CD4-positive, alpha-beta T cell treated with Interleukin-1 beta for 1 hour (primary cell): ENCODE data around the gene CACNA1A.
"Not testable (repeated sequence)": the region's sequence is repeated elsewhere in the genome, so short reads cannot be mapped to it uniquely, and the experiment has no call there.

Experiments
- DNase-seq, 2 donors: peaks; one replicate each; pipeline ENCODE4 v3.0.0-alpha.2; 2020 to 2022

CACNA1A gene

DNA sequence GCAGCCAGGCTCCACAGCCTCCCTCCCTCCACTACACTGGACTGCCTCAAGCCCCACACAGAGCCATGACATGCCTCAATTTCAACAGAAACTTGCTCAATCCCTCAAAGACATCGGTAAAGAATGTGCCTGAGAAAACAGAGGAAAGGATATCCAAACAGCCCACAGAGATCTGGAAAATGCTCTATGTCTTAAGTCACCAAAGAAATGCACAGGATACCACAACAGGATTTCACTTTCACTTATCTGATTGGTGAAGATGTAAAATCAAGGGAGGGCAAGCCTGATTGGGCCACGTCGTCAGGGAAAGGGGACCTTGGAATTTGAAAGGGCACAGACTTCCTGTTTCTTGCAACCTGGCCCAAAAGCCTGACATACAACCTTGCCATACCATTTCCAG, 14.2 kb downstream of the CACNA1A start:
- DNase-seq: no peak

DNA sequence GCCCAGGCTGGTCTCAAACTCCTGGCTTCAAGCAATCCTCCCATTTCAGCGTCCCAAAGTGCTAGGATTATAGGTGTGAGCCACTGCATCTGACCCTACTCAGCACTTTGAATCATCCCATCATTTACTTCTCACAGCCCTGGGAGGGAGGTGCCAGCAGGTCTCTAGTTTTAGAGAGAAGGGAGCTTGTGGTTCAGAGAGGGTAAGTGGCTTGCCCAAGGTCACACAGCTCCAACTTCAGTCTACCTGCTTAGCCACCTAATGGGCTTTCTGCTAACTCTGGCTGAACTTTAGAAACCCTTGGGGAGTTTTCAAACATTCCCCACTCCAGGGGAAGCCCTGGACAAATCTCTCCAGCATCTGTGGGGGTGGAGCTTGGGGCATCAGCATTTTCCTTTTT, 18.3 kb downstream of the CACNA1A start:
- no peak for DNase-seq

DNA sequence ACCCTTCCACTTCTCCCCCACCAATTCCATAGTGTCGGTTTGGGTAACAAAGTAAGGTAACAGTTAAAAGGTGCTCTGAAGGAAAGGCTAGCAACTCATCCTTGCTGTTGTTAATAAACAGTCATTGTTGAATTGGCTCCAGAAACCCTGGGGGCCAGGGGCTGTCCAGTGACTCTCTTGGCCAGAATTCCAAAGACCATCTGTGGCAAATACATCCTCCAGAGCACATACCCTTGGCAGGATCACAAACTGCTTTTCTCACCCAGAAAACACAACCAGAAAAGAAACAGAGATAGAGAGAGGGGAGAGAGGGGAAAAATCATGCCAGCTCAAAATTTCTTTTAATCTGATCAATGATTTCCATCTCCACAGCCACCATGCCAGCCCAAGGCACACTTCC, 22.1 kb downstream of the CACNA1A start:
- DNase-seq: no peak

DNA sequence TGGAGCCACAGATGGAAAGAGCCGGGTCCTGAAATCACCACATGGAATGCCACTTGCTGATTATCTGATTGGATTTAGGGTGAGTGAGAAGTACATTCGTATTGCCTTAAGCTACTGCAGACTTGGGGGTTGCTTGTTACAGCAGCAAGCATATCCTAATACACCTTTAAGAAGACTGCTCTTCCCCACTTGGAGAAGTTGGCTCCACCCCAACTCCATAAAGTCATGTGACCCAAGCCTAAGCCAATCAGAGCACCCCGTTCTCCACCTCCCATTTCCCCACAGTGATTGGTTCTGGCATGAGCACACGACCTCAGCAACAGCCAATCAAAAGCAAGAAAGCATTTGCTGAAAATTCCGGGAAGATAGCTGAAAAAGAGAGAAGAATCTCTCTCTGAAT, 23.1 kb downstream of the CACNA1A start:
- DNase-seq: no peak

DNA sequence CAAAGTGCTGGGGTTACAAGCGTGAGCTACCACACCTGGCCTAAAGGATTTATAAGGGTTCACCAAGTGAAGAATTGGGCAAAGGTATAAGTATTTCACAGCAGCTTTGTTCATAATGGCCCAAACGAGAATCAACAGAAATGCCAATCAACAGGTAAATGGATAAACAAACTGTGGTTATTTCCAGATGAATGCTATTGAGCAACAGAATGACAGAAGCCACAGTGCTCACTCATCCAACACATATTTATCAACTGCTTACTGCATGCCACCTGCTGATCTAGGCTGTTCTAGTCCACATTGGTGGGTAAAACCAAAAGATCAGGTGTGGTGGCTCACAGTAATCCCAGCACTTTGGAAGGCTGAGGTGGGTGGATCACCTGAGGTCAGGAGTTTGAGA, 27.7 kb downstream of the CACNA1A start:
- DNase-seq: no peak

DNA sequence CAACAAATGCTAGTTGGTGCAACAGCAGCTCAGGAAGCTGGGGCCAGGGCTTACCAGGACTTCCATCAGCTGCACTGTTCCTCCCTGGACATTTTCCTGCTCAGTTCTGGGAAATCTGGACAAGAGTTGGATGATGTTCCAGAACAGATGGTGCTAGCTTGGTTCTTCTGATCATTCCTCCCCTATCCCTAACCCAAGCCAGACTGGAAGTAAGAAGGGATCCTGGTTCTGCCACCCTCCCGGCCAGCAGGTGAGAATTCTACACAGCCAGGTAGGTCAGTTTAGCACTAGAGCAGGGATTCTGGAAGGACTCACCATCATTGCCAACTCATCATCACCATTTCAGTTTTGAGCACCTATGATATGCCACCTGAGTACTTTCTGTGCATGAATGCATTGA, 30.2 kb downstream of the CACNA1A start:
- no peak for DNase-seq

DNA sequence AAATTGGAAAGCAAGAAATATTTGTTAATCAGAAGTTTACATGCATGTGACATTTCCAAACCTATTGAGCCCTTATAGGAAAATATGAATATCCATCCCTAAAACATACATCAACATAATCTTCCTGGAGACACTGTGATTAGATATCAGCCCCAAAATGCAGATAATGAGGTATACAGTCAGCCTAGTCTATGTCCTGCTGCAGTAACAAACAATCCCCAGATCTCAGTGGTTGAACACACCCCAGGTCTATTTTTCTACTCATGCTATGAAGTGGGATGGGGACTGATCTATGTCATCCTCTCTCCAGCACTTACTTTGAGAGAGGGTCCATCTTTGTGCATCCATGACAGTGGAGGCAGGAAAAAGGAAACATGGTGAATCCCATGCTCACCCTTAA, 31.2 kb downstream of the CACNA1A start:
- DNase-seq: no peak

DNA sequence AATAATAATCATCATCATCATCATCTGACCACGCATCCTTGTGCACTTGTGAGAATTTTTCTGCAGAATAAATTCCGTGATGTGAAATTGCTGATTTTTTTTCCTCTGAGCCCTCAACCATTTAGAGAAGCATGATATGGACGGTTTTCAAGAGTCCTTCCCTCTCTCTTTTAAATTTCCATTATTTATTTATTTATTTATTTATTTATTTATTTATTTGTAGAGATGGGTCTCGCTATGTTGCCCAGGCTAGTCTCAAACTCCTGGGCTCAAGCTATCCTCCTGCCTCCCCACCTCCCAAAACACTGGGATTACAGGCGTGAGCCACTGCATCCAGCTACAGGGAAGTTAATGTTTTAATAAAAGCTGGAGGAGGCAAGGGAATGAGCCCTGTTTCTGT, 39.6 kb downstream of the CACNA1A start:
- no peak for DNase-seq

DNA sequence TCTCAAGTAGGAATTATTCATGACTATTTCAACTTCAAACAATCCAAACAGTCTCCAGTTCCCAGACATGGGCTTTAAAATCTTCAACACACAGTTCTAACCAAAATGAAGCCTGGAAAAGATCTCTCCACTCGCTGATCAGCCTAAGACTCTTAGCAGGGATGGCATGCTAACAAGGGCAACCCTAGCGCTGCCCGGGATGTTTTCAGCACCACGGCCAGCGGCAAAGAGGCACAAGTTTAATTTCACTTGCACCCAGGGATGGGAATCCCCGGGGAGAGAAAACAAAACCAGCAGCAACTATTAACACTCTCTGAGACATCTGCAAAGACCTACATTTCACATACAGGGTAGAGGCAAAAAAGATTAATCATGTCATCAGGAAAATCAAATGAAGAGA, 43.0 kb downstream of the CACNA1A start:
- DNase-seq: no peak

DNA sequence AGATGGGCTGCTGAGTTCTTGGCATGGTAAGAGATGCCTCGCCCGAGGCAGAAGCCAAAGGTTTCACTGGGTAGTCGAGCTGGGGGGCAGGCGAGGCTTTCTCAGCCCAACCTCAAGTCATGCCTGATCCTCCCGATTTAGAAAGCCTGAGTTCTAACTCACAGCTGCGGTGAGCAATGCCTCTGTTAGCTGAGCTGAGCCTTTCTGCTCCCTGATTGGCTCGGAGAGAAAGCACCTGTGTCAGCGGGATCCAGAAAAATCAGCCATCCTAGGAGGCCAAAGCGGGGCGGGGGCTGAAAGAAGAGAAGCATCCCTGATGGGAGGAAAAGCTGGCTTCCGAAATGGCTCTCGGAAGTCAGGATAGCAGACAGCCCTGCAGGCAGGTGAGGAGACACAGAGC, 44.7 kb downstream of the CACNA1A start:
- no peak for DNase-seq

DNA sequence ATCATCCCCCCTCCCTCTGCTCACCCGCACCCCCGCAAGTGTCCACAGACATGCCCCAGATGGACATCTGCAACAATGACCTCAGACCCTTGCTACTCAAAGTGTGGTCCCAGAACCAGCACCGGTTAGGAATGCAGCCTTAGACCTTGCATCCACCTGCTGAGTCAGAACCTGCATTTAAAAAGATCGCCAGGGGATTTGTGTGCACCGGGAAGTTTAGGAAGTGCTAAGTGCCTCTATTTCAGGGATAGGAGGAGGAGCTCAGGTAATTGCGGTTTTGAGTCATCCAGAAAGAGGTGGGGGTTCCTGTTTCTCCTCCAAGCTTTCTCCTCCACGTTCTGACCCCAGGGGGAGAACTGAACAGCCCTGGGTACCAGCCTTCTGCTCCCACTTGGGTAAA, 46.2 kb downstream of the CACNA1A start:
- DNase-seq: no peak

DNA sequence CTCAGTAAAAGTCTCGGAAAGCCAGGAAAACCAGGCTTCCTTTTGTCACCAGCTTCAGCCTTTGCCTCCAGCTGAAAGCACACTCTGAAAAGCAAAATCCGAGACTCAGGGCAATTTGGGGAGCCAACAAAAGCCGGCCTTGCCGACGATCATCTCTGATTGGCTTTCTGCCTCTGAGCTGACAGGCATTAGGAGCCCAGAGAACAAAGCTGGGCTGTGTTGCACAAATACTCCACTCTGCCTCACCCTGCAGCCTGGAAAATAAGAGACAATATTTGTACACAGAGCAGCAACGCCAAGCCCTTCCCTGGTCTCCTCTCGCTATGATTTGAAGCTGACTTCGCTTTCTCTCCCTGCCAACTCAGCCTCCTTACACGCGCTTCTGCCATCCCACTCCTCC, 46.9 kb downstream of the CACNA1A start:
- no peak for DNase-seq

DNA sequence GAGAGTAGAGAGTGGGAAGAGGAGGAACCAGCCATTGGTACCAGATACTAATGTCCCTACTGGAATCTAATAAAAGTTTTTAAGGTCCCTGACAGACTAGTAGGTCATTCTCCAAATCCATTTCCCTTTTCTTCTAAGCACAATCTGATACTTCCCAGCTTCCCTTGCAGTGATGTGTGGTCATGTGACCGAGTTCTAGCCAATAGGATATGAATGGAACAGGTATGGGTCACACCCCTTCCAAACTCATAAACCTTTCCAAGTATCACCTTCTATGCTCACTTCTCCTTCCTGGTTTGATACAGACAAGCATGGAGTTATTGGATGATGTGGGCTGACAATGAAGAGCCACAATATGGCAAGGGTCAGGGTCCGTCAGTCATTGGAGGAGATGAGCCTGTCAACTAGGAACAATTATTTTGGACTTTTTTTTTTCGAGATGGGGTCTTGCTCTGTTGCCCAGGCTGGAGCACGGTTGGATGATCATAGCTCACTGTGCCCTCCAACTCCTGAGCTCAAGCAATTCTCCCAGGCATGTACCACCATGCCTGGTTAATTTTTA, 54.8 kb downstream of the CACNA1A start:
- DNase-seq: no peak

DNA sequence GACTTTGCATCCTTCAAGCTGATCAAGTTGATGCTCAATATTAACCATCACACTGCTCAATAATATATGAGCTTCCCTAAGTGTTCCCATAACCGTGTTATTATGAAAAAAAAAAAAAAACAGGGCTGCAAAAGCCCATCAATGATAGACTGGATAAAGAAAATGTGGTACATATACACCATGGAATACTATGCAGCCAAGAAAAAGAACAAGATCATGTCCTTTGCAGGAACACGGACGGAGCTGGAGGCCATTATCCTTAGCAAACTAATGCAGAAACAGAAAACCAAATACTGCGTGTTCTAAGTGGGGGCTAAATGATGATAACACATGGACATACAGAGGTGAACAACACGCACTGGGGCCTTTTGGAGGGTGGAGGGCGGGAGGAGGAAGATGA, 58.3 kb downstream of the CACNA1A start:
- DNase-seq: no peak

DNA sequence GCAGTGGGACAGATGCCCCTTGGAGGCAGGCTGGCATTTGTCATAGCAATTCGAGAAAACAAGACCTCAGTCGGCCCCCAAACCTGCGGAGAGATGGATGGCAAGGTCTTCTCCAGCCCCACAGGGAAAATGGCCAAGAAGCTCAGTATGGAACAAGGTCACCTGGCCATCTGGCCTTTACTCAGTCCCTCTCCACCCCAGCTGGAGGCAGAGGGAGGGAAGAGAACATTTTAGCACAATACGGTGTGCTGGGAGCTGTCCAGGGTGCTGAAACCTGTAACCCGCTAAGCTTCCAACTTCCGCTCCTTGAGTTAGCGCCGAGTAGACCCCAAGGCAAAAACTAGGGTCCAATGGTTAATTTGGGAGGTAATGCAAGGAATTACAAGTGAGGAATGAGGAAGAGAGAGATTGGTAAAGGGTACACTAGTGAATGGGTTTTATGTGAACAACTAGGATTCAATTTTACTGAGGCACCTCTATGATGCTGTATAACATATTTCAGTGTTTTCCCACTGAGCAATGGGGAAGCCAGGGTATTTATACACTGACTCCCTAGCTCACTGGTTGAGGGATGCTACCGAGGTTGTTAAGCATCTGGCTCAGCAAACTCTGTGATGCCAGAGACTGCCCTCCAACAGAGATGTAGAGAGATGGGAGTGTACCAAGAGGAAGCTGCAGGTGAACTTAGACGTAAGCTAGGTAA, 64.3 kb downstream of the CACNA1A start:
- DNase-seq: peak; percentile 6 to 15

DNA sequence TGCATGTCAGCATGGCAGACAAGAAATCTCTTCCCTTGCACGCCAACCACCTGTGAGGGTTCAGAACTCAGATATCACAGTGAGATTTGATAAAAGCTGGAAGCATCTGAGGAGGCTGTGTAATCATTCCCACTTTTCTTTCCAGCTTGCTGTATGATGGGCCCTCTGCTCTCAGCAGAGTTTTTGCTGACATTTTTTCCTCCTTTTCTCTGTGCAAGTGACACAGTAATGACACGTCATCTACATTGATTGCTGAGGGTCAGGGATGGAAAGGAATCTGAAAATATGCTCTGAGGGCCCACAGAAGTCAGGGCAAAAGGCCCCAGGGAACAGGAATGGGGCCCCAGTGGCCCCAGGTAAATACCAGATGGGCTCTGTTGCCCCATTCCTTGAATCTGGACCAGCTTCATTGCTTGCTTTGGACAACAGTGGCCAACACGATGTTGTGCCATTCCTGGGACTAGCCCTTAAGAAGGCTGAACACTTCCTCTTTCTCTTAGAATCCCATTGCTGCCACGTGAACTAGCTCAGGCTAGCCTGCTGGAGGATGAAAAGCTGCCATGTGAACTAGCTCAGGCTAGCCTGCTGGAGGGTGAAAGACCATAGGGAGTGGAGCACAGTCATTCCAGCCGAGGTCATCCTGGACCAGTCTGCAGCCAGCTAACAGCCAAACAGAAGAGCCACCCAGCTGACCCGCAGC, 68.2 kb downstream of the CACNA1A start:
- no peak for DNase-seq

DNA sequence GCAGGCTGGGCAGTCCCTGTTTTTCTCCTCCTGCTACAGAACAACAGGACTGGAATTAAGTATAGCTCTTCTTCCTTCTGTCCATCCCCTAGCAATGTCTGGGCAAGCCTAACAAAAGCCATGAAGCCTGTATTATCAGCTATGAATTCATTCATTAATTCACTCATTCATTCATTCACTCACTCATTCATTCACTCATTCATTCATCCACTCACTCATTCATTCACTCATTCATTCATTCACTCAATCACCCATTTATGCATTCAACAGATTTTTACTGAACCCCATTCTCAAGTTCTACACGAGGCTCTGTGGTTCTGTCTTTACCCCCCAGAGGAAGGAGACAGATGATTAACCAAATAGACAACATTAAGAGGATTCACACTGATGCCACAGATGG, 69.9 kb downstream of the CACNA1A start:
- no peak for DNase-seq

DNA sequence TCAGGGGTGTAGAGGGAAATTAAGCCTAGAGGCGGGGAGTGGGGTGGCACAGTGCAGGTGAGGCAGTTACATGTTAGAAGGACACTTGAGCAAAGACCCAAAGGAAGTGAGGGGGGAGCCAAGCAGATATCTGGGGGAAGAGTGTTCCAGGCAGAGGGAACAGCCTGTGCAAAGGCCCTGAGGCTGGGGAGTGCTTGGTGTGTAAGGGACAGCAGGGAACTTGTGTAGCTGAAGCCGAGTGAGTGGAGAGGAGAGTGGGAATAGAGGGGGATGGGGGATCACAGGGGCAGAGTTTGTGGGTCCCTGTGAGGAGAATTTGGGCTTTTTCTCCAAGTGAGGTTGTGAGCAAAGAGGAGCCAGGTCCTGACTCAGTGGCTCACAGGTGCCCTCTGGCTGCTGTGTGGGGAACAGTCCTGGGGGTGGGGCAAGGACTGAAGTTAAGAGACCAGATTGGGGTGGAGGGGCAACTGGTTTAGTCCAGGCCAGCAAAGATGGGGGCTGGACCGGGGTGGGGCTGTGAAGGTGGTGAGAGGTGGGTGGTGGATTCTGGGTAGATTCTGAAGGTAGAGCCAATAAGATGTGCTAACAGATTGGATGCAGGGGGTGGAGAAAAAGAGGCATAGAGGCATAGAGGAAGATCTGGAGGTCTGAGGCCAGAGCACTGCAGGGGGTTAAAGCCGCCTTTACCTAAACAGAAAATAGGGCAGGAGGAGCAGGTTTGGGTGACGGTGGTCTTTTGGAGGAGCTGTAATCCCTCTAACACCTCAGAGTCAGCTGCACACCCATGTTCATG, 75.3 kb downstream of the CACNA1A start:
- DNase-seq: peak; percentile 31 to 56

DNA sequence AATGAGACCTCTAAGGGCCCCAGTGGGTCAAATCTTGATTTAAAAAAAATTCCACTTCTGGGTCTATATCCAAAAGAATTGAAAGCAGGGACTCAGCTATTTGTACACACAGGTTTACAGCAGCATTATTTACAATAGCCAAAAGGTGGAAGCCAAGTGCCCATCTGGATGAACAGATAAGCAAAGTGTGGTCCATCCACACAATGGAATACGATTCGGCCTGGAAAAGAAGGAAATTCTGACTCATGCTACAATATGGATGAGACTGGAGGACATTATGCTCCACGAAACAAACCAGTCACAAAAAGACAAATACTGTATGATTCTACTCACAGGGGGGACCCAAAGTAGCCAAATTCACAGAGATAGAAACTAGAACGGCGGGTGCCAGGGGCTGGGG, 76.7 kb downstream of the CACNA1A start:
- no peak for DNase-seq

DNA sequence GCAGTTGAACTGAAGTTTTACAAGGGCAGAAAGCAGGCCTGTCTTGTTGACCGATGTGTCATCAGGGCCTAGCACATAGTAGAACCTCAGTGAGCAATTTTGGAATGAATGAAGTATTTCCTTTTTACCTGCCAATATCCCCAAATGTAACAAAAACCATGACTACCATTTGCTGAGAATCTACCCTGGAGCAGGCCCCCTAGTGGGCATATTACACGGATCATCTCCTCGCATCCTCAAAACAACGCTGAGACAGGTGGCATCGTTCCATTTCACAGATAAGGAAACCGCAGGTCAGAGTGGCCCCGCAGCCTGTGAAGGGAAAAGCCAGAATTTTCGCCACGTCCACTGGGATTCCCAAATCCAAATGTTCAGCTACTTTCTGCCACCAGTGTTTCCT, 77.9 kb downstream of the CACNA1A start:
- DNase-seq: peak in 1 of 2 donors; percentile 6

DNA sequence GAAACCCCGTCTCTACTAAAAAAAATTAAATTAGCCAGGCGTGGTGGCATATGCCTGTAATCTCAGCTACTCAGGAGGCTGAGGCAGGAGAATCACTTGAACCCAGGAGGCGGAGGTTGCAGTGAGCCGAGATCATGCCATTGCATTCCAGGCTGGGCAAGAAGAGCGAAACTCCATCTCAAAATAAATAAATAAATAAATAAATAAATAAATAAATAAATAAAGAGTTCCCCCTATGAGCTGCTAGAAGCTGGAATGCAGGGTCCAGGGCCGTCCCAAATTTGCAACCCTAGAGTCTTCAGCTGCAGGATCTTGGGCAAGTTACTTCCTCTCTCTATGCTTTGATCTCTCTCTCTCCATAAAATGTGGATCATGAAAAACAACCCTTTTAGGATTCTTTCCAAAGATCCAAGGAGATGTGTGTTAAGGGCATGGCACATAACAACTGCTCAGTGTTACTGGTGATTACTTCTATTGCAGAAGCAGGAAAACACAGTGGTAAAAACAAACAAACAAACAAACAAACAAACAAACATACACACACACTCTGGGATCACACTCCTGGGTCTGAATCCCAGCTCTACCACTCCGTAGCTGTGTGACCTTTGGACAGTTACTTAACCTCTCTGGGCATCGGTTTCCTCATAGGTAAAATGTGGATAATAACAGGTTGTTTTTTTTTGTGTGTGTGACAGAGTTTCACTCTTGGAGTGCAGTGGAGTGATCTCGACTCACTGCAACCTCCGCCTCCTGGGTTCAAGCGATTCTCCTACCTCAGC, 78.8 kb downstream of the CACNA1A start:
- DNase-seq: no peak

DNA sequence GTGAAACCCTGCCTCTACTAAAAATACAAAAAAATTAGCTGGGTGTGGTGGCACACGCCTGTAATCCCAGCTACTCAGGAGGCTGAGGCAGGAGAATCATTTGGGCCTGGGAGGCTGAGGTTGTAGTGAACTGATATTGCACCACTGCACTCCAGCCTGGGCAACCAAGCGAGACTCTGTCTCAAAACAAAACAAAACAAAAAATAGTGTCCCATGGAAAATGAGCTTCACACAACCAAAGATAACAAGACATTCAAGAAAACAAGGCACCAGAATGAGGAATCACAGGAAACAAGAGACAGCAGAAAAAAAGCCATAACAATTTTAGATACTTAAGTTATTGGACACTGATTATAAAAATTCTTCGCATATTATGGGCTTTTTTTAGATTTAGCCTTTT, 80.4 kb downstream of the CACNA1A start:
- not testable (repeated sequence) for DNase-seq

DNA sequence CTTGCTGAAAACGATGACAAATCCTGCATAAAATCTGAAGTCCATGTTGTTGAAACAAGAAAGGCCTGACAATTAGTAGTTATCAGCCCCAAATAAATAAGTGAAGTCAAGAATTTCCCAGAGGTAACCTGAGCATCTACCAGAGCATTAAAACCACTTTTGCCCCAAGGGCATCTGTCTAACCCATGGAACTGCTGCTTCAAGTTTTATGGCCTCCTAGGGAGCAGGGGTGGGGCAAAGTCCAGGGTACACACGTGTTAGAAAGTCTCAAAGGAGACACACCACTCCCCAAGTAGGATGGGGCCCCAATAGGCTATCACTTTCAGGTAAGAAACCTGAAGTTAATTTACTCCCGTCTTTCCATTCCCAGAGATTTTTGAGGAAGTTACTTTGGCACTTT, 81.1 kb downstream of the CACNA1A start:
- DNase-seq: no peak
